Thoracic aorta (tissue), 2 donors: ENCODE results near the gene TMEM209. TPM values are rescaled to one million over a fixed set of nuclear protein-coding genes. Genes with fewer than 3 reads are reported as not detected.

Experiments used
- ATAC-seq: fragments of 150-250 bp; one replicate; pipeline ENCODE4 v1.8.0; 2017; ENCODE audit warnings: low read depth; ENCODE audit not compliant: insufficient number of reproducible peaks, low FRiP score
- DNase-seq: peaks from one replicate; pipeline ENCODE4 v3.0.0-alpha.2; 2020; ENCODE audit warnings: low spot score
- H3K27ac ChIP-seq, 2 donors: fragments of 200-600 bp; sonication (generic); 1 replicate in 1 of 2; 2 replicates in 1 of 2; pipeline ENCODE4 v1.5.1; 2016; ENCODE audit warnings: mild to moderate bottlenecking in 2 of 2, moderate library complexity in 2 of 2
- H3K27me3 ChIP-seq: fragments of 200-600 bp; sonication (generic); replicated peaks from 2 replicates; pipeline ENCODE4 v1.6.0; 2016; ENCODE audit warnings: mild to moderate bottlenecking; ENCODE audit not compliant: insufficient read depth
- H3K36me3 ChIP-seq: fragments of 200-600 bp; sonication (generic); one replicate; pipeline ENCODE4 v1.5.1; 2016
- H3K4me1 ChIP-seq, 2 donors: fragments of 200-600 bp; sonication (generic); 1 replicate in 1 of 2; 2 replicates in 1 of 2; pipeline versions ENCODE4 v1.5.1 to v1.6.0; 2016; ENCODE audit warnings: low read depth in 2 of 2, mild to moderate bottlenecking in 1 of 2; ENCODE audit not compliant: control insufficient read depth in 1 of 2
- H3K4me3 ChIP-seq: fragments of 200-600 bp; sonication (generic); 2 replicates; pipeline ENCODE4 v1.5.1; 2016; ENCODE audit warnings: mild to moderate bottlenecking
- H3K9me3 ChIP-seq: fragments of 200-600 bp; sonication (generic); 2 replicates; pipeline ENCODE4 v1.5.1; 2016
- total RNA-seq, 2 donors: library from RNA; depleted of rRNA; stranded (reverse); fragments of >200 nt; gene quantifications; one replicate each; pipeline versions ENCODE4 v1.1.0 to v1.2.3, GENCODE V29; 2016
- TF ChIP-seq, protein P1 (sequence below): fragments of 200-600 bp; sonication (generic); IDR thresholded peaks from one replicate; pipeline ENCODE4 v1.5.1; 2019; ENCODE audit warnings: antibody characterized with exemption

The TMEM209 gene
- total RNA-seq, 2 donors from 2014 or later = 8.7 to 9.9 TPM

DNA sequence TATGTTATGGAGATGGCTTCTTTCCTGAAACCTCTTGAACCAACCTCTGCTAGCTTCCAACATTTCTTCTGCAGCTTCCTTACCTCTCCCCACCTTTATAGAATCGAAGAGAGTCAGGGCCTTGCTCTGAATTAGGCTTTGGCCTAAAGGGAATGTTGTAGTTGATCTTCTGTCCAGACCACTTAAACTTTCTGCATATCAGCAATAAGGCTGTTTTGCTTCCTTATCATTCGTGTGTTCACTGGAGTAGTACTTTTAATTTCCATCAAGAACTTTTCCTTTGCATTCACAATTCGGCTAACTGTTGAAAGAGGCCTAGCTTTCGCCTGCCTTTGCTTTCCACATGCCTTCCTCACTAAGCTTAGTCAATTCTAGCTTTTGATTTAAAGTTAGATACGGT is 86.9 kb downstream of the TMEM209 start:
- no peak for ATAC-seq
- H3K27ac ChIP-seq = no peak overlapping the region

DNA sequence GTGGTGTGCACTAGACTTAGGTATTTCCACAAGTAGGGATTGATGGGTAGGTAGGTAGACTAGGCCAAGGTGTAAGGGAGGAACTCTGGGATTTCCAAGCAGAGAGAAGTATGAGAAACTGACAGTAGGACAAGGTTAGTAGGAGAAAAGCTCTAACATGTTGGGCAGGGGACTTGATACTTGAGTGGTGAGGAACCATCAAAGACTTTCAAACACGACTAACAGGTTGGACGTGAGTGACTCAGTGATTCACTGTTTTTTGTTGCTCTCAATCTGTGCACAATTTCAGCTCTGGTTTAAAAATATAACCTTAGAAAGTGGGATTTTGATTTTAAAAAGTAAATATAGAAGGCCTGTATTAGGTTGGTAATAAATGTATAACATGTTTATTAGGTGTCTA is 90.4 kb downstream of the TMEM209 start:
- TF ChIP-seq, protein P1, sequence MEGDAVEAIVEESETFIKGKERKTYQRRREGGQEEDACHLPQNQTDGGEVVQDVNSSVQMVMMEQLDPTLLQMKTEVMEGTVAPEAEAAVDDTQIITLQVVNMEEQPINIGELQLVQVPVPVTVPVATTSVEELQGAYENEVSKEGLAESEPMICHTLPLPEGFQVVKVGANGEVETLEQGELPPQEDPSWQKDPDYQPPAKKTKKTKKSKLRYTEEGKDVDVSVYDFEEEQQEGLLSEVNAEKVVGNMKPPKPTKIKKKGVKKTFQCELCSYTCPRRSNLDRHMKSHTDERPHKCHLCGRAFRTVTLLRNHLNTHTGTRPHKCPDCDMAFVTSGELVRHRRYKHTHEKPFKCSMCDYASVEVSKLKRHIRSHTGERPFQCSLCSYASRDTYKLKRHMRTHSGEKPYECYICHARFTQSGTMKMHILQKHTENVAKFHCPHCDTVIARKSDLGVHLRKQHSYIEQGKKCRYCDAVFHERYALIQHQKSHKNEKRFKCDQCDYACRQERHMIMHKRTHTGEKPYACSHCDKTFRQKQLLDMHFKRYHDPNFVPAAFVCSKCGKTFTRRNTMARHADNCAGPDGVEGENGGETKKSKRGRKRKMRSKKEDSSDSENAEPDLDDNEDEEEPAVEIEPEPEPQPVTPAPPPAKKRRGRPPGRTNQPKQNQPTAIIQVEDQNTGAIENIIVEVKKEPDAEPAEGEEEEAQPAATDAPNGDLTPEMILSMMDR = no peak
- no peaks in the 10 kb centered on the region for H3K4me1 ChIP-seq
- ATAC-seq (no peak), DNase-seq (no peak)
- H3K9me3 ChIP-seq = no peaks in the 10 kb centered on the region
- H3K27me3 ChIP-seq = no peaks in the 10 kb centered on the region
- H3K27ac ChIP-seq = no peak overlapping the region
- no peak overlapping the region for H3K4me3 ChIP-seq
- peaks cover under 1% of the 10 kb centered on the region for H3K36me3 ChIP-seq

More for the DNA sequence above, 86.9 kb downstream of the TMEM209 start:
- Histone ChIP-seq H3K4me1 (no peaks in the 10 kb centered on the region), H3K9me3 (no peaks in the 10 kb centered on the region), H3K27me3 (no peaks in the 10 kb centered on the region), H3K4me3 (no peak overlapping the region), H3K36me3 (peaks cover 11% of the 10 kb centered on the region)
- DNase-seq = no peak
- TF ChIP-seq, protein P1 = no peak

Other genes with a start within 250 kb of the TMEM209 start
- gene ZC3HC1, start 154.0 kb downstream of the TMEM209 start, total RNA-seq = 10 to 100 TPM in 1 of 2 donors, 1 to 10 TPM in 1; 2.8 to 15.6 TPM
- 10 to 100 TPM; 24.3 to 26.7 TPM for gene KLHDC10, start 134.9 kb downstream of the TMEM209 start, total RNA-seq
- not detected for gene SSMEM1, start 2.5 kb upstream of the TMEM209 start, total RNA-seq
- under 1 TPM in 1 of 2 donors, not detected in 1; 0.41 TPM for gene CPA2, start 61.5 kb upstream of the TMEM209 start, total RNA-seq
- not detected for gene CPA4, start 87.8 kb upstream of the TMEM209 start, total RNA-seq
- not detected for gene CPA5, start 139.4 kb upstream of the TMEM209 start, total RNA-seq
- 1 to 10 TPM; 1.8 to 4.1 TPM for gene CPA1, start 175.1 kb upstream of the TMEM209 start, total RNA-seq
- 1 to 10 TPM; 8.7 to 9.0 TPM for gene CEP41, start 235.6 kb upstream of the TMEM209 start, total RNA-seq